Stimulated activated CD4-positive, alpha-beta T cell treated with anti-CD3 and anti-CD28 coated beads, Interleukin-4, amount 100 ng/mL, for 4 hours (primary cell): ENCODE measurements around the gene SDR42E2.
"Not testable (repeated sequence)": the region's sequence is repeated elsewhere in the genome, so short reads cannot be mapped to it uniquely, and the experiment has no call there.

Experiments used
- DNase-seq, 2 experiments: peaks; one replicate each; pipeline ENCODE4 v3.0.0-alpha.2; 2020

The SDR42E2 gene

GRCh38 chr16:22216191-22216831 lies 54.0 kb downstream of the SDR42E2 start:
- no peak for DNase-seq

GRCh38 chr16:22216832-22217225 lies 54.5 kb downstream of the SDR42E2 start:
- DNase-seq = not testable (repeated sequence)

GRCh38 chr16:22217890-22218730 lies 55.8 kb downstream of the SDR42E2 start:
- DNase-seq = no peak

GRCh38 chr16:22219389-22220068 lies 57.2 kb downstream of the SDR42E2 start:
- no peak for DNase-seq

- DNase-seq = no peak
These were observed 57.7 kb downstream of the SDR42E2 start for GRCh38 chr16:22220069-22220440.

- no peak for DNase-seq
These were observed 58.4 kb downstream of the SDR42E2 start for GRCh38 chr16:22220714-22221113.

GRCh38 chr16:22222006-22222405 lies 59.7 kb downstream of the SDR42E2 start:
- DNase-seq = no peak

- no peak for DNase-seq
These were observed 60.7 kb downstream of the SDR42E2 start for GRCh38 chr16:22222998-22223397.

GRCh38 chr16:22225060-22225459 lies 62.8 kb downstream of the SDR42E2 start:
- DNase-seq = no peak

- no peak for DNase-seq
These were observed 67.6 kb downstream of the SDR42E2 start for GRCh38 chr16:22229889-22230288.

GRCh38 chr16:22232277-22233036 lies 70.2 kb downstream of the SDR42E2 start:
- DNase-seq = no peak

- DNase-seq = no peak
These were observed 70.7 kb downstream of the SDR42E2 start for GRCh38 chr16:22233037-22233372.

GRCh38 chr16:22235839-22236745 lies 73.8 kb downstream of the SDR42E2 start:
- no peak for DNase-seq

GRCh38 chr16:22239131-22239805 lies 77.0 kb downstream of the SDR42E2 start:
- DNase-seq = no peak

- DNase-seq = no peak
These were observed 77.9 kb downstream of the SDR42E2 start for GRCh38 chr16:22240023-22240710.
